ENCODE results near the gene RIOX2.

DNA sequence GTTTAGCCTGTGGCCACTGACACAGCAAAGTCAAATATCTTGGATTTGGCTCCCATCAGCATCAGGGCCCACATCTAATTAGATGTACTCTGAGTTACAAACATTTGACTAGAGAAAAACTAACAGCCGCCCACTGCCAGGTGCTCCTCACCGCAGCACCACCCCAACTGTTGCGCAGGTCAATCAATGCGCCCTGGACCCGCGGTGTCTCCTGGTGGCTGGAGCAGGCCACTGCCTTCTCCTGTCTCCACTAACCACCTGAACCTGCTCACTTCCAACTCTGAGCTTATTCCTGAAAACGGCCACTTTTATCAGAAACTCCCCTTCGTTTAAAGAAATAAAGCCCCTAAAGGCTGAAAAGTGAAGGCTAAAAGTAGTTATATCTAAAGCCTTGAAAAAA, 4.3 kb downstream of the RIOX2 start:
- TF ChIP-seq, protein P1, sequence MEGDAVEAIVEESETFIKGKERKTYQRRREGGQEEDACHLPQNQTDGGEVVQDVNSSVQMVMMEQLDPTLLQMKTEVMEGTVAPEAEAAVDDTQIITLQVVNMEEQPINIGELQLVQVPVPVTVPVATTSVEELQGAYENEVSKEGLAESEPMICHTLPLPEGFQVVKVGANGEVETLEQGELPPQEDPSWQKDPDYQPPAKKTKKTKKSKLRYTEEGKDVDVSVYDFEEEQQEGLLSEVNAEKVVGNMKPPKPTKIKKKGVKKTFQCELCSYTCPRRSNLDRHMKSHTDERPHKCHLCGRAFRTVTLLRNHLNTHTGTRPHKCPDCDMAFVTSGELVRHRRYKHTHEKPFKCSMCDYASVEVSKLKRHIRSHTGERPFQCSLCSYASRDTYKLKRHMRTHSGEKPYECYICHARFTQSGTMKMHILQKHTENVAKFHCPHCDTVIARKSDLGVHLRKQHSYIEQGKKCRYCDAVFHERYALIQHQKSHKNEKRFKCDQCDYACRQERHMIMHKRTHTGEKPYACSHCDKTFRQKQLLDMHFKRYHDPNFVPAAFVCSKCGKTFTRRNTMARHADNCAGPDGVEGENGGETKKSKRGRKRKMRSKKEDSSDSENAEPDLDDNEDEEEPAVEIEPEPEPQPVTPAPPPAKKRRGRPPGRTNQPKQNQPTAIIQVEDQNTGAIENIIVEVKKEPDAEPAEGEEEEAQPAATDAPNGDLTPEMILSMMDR (IDR thresholded peaks at IDR 0.05; ENCODE audit: insufficient read depth, low read length) = no peak
- TF ChIP-seq POLR2AphosphoS5 (IDR thresholded peaks at IDR 0.05; ENCODE audit: low read depth) = no peak
